Activated effector memory CD4-positive, alpha-beta T cell treated with anti-CD3 and anti-CD28 coated beads, Interleukin-2, amount 50 U/mL, for 16 hours (primary cell): Measurements from ENCODE around the gene MAMSTR.
A peak's percentile ranks its signal among the peaks of the same experiment; 100 is the strongest.

ENCODE experiments used
- DNase-seq: peaks from one replicate; pipeline ENCODE4 v3.0.0-alpha.2; 2020

The MAMSTR gene

GRCh38 chr19:48746110-48746509 lies 26.6 kb upstream of the MAMSTR start:
- DNase-seq: no peak

- DNase-seq: peak; percentile 75
These were observed 25.9 kb upstream of the MAMSTR start for GRCh38 chr19:48745208-48745995.

GRCh38 chr19:48742096-48742495 lies 22.6 kb upstream of the MAMSTR start:
- DNase-seq: no peak

GRCh38 chr19:48741129-48741999 lies 21.8 kb upstream of the MAMSTR start:
- peak; percentile 77 for DNase-seq

GRCh38 chr19:48740164-48740972 lies 20.8 kb upstream of the MAMSTR start, which contains the start of gene RASIP1:
TSS of gene RASIP1 (minus strand) at chr19:48740610. CDS start at chr19:48740282, 328 bp downstream.
- no peak for DNase-seq

GRCh38 chr19:48739404-48740163 lies 20.1 kb upstream of the MAMSTR start:
- no peak for DNase-seq

- peak; percentile 97 for DNase-seq
These were observed 19.3 kb upstream of the MAMSTR start for GRCh38 chr19:48738557-48739403.

- DNase-seq: no peak
These were observed 18.0 kb upstream of the MAMSTR start for GRCh38 chr19:48737360-48737998.

GRCh38 chr19:48735031-48735615 lies 15.6 kb upstream of the MAMSTR start:
- DNase-seq: no peak

- DNase-seq: no peak
These were observed 15.1 kb upstream of the MAMSTR start for GRCh38 chr19:48734625-48735024.

- DNase-seq: no peak
These were observed 11.9 kb upstream of the MAMSTR start for GRCh38 chr19:48731452-48731851.

GRCh38 chr19:48728911-48729664 lies 9.6 kb upstream of the MAMSTR start:
- no peak for DNase-seq

GRCh38 chr19:48726556-48726955 lies 7.0 kb upstream of the MAMSTR start:
- DNase-seq: no peak

GRCh38 chr19:48724796-48725753 lies 5.5 kb upstream of the MAMSTR start:
- DNase-seq: no peak

- no peak for DNase-seq
These were observed 2.7 kb upstream of the MAMSTR start for GRCh38 chr19:48722196-48722708.

GRCh38 chr19:48720613-48721296 lies 1.2 kb upstream of the MAMSTR start:
- DNase-seq: peak; percentile 97

- DNase-seq: no peak
These were observed 707 bp upstream of the MAMSTR start for GRCh38 chr19:48720251-48720612.
